A673 (cell line): ENCODE measurements around the gene ATOSB. TPM values are rescaled to one million over a fixed set of nuclear protein-coding genes. Genes with fewer than 3 reads are reported as not detected.

Experiments used
- BruUV-seq: library from RNA; stranded (reverse); fragments of 400-500 nt; replicated peaks from 2 replicates; lab custom pipeline; 2021; lab: Mats Ljungman, UMichigan
- CTCF ChIA-PET: fragments of 300-600 bp; sonication (Branson Sonifier 250); formaldehyde crosslinking; loops from one replicate; lab custom pipeline; 2022; ENCODE audit warnings: antibody characterized with exemption; lab: Charles Lee
- POLR2A ChIA-PET: fragments of 300-600 bp; sonication (Branson Sonifier 250); formaldehyde crosslinking; loops from one replicate; lab custom pipeline; 2022; ENCODE audit warnings: antibody characterized with exemption; ENCODE audit not compliant: low non-redundant PET; lab: Charles Lee
- DNase-seq: peaks from one replicate; pipeline ENCODE4 v3.0.0-alpha.2; 2015; ENCODE audit warnings: low spot score
- H3K27ac ChIP-seq: fragments of 200-600 bp; sonication (generic); 2 replicates; pipeline ENCODE4 v1.5.1; 2016; ENCODE audit warnings: mixed run types, low read depth, mild to moderate bottlenecking, mixed read lengths, antibody characterized with exemption, low read length; ENCODE audit not compliant: poor library complexity, severe bottlenecking
- H3K27me3 ChIP-seq: fragments of 200-600 bp; sonication (generic); replicated peaks from 2 replicates; pipeline ENCODE4 v1.6.1; 2017; ENCODE audit warnings: mixed run types, low read depth, mild to moderate bottlenecking, mixed read lengths, antibody characterized with exemption, low read length; ENCODE audit not compliant: insufficient read depth, poor library complexity
- H3K36me3 ChIP-seq: fragments of 200-600 bp; sonication (generic); 2 replicates; pipeline ENCODE4 v1.6.1; 2016; ENCODE audit warnings: mixed run types, mild to moderate bottlenecking, mixed read lengths, antibody characterized with exemption, low read length; ENCODE audit not compliant: insufficient read depth, poor library complexity, severe bottlenecking
- H3K4me1 ChIP-seq: fragments of 200-600 bp; sonication (generic); 2 replicates; pipeline ENCODE4 v1.6.1; 2017; ENCODE audit warnings: mixed run types, mild to moderate bottlenecking, mixed read lengths, antibody characterized with exemption, low read length; ENCODE audit not compliant: insufficient read depth, poor library complexity, severe bottlenecking
- H3K4me3 ChIP-seq: fragments of 200-600 bp; sonication (generic); 2 replicates; pipeline ENCODE4 v1.5.1; 2016; ENCODE audit warnings: low read depth, mixed run types, mild to moderate bottlenecking, mixed read lengths, low read length; ENCODE audit not compliant: poor library complexity, severe bottlenecking
- H3K9me3 ChIP-seq: fragments of 200-600 bp; sonication (generic); 2 replicates; pipeline ENCODE4 v1.6.1; 2016; ENCODE audit warnings: mixed run types, low read depth, mild to moderate bottlenecking, mixed read lengths, antibody characterized with exemption, low read length; ENCODE audit not compliant: poor library complexity, severe bottlenecking
- CTCF ChIP-seq: fragments of 300-800, 200-600 bp; sonication (generic); conservative IDR thresholded peaks from 2 replicates; pipeline ENCODE4 v1.5.1; 2017; ENCODE audit warnings: low read depth, mild to moderate bottlenecking, antibody characterized with exemption, low read length, moderate library complexity, mixed read lengths
- EZH2 ChIP-seq: fragments of 200-600 bp; sonication (generic); IDR thresholded peaks from 2 replicates; pipeline ENCODE4 v1.6.1; 2017; ENCODE audit warnings: borderline replicate concordance, low read depth, mild to moderate bottlenecking, mixed read lengths, antibody characterized with exemption, low read length; ENCODE audit not compliant: poor library complexity, severe bottlenecking
- intact Hi-C: fragments of 100-400 bp; cut with micrococcal nuclease; formaldehyde crosslinking; loops from one replicate; pipeline ENCODE4 v1.10.0; 2022; ENCODE audit not compliant: unreplicated experiment
- total RNA-seq: library from RNA; stranded (reverse); gene quantifications from 2 replicates; pipeline ENCODE4 v1.2.3, GENCODE V29; 2021

ATOSB gene
- total RNA-seq, 1 experiment from 2014 or later: 7.4 TPM

GRCh38 chr9:35116539-35116897, 856 bp upstream of the ATOSB start:
- H3K27me3 ChIP-seq: no peaks in the 10 kb centered on the region
- H3K9me3 ChIP-seq: no peaks in the 10 kb centered on the region
- no TSS peak for BruUV-seq
- ChIA-PET CTCF (interaction anchor here (0.6 to 1.3 kb wide), 5 partner anchors 21 to 437 kb away, joined by 3 to 17 read pairs (median 8); no protein-coding TSS in a partner anchor), POLR2A (interaction anchor here (1.0 kb wide), 1 partner anchor 13 kb away, joined by 3 read pairs; the partner anchor contains the start of gene STOML2)
- DNase-seq: no peak
- intact Hi-C loops: loop anchor here (1.0 to 10.0 kb wide), 6 partner anchors 143 to 541 kb away; partner anchors contain the start of genes CCDC107 and RMRP
- no peak for TF ChIP-seq EZH2
- no peak for TF ChIP-seq CTCF
- no peak overlapping the region for H3K27ac ChIP-seq
- peak overlapping the region; percentile 53 for H3K4me3 ChIP-seq
- H3K4me1 ChIP-seq: peaks cover 27% of the 10 kb centered on the region
- H3K36me3 ChIP-seq: no peaks in the 10 kb centered on the region

DNA sequence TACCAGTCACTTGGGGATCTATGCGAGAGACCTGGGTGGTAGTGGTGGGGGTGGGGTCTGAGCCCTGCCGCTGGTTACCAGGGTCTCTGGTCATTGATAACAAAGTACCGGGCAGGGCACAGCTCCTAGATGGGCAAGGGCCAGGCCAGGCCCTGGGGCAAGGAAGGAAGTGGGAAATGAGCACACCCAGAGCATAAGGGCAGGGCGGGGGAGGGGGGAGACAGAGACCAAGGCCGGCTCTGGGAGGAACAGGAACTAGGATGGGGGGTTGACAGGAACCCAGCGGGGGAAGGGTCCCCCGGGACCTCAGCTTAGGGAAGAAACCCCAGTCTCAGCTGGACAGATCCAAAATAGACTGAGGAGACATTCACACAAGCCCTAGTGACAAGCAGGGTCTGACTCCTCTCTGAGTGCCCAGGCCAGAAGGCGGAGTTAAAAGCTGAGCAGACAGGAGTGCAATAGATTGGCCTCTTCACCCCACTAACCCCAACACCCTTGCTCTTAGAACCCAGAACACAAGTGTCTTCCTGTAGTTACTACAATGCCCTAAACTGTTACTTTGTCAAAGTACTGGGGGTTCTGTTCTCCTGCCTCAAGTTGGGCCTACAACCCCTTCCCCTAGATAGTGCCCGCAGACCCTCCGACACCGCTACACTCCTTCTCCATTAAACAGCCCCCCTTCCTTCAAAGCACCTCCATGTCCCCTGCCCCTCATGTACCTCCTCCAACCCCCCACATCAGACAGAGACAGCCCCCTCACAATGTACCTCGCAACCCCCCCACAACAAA, 628 bp downstream of the ATOSB start:
- no TSS peak for BruUV-seq
- peak overlapping the region; percentile 83 for H3K27ac ChIP-seq
- POLR2A ChIA-PET: interaction anchor here (0.6 to 1.0 kb wide), 2 partner anchors 12 to 215 kb away, joined by 3 read pairs; partner anchors contain the start of gene STOML2
- no peaks in the 10 kb centered on the region for H3K36me3 ChIP-seq
- peak overlapping the region; percentile 53 for H3K4me3 ChIP-seq
- TF ChIP-seq CTCF: no peak
- no peak for TF ChIP-seq EZH2
- no peaks in the 10 kb centered on the region for H3K27me3 ChIP-seq
- peak; percentile 58 for DNase-seq
- intact Hi-C loops: loop anchor here (5.0 to 10.0 kb wide), 4 partner anchors 162 to 542 kb away; partner anchors contain the start of genes CCDC107 and RMRP
- no peaks in the 10 kb centered on the region for H3K9me3 ChIP-seq
- H3K4me1 ChIP-seq: peaks cover 37% of the 10 kb centered on the region
- CTCF ChIA-PET: interaction anchor here (0.7 to 1.1 kb wide), 7 partner anchors 12 to 439 kb away, joined by 3 to 8 read pairs (median 5); partner anchors contain the start of gene STOML2

- Histone ChIP-seq H3K27ac (peak overlapping the region; percentile 83), H3K9me3 (no peaks in the 10 kb centered on the region), H3K27me3 (no peaks in the 10 kb centered on the region), H3K36me3 (no peaks in the 10 kb centered on the region), H3K4me1 (peaks cover 37% of the 10 kb centered on the region), H3K4me3 (peak overlapping the region; percentile 53)
- CTCF ChIA-PET: interaction anchor here (1.0 kb wide), 1 partner anchor 214 kb away, joined by 4 read pairs; no protein-coding TSS in a partner anchor
- no peak for TF ChIP-seq CTCF
- TF ChIP-seq EZH2: no peak
- intact Hi-C loops: loop anchor here (10.0 kb wide), 1 partner anchor 271 kb away; no protein-coding TSS in a partner anchor
- BruUV-seq: no TSS peak
- peak; percentile 97 for DNase-seq
- POLR2A ChIA-PET: interaction anchor here (0.5 to 0.7 kb wide), 2 partner anchors 11 to 167 kb away, joined by 4 to 6 read pairs; no protein-coding TSS in a partner anchor
Measured at GRCh38 chr9:35114113-35114839, 1.4 kb downstream of the ATOSB start.
